HG03571 (cell line): Measurements from ENCODE around the gene PHYKPL.

Experiments used
- ATAC-seq: cut with Tn5 transposase; IDR thresholded peaks from one replicate; pipeline ENCODE4 v1.9.1; 2021; ENCODE audit not compliant: unreplicated experiment

Gene PHYKPL

DNA sequence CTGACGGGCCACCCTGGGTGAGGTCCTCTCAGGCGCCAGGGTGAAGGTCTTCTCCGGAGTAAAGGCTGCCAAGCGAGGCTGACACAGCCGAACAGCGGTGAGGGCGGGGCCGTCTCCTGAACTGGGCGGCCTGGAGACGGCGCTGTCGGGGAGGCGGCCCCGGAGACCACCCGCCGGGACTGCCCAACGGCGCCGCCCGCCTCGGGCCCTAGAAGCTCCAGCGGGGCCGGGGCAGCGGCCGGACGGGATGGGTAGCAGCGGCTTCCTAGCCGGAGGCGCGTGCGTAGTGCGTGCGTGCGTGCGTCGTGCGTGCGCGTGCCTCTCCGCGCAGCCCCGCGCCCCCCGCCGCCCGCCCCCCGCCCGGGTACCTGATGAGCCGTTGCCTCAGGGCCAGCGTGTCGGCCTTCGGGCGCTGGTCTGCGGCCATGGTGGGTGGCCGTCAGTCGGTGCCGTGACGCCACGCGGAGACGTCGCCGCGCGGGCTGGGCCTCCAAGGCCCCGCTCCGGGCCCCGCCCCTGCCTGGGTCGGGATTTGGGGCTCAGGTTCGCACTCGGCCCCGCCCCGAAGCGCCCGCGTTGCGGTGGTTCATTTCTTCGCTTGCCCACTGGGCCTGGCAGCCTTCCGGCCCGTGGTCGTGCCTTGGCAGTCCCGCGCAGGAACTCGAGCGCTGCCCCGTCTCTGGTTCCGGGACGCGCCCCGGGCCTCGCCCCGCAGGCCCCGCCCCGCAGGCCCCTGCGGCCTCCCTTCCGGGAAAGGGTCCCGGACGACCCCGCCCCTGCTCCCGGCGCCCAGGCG lies at the start of gene PHYKPL:
TSS of gene PHYKPL (minus strand) at position 679 of the 796 bp plus-strand sequence. CDS start at position 427, 252 bp downstream.
- ATAC-seq, result peak; percentile 63

DNA sequence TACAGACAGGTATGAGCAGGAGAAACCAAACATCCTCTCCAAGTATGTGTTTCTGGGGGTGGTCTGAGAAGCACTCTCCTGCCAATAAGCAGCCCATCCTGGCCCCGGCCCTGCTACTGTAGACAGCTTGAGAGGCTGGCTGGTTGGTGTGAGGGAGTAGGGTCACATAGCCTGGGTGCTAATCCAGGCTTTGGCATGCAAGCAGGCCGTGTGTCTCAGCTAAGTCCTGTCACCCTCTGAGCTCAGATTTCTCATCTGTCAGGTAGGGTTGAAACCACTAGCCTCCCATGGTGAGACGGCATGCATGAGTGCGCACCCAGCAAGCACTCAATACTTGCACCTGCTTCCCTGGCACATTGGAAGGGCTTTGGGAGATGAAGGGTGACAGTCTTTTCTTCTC lies 49.8 kb upstream of the PHYKPL start:
- ATAC-seq, result no peak

DNA sequence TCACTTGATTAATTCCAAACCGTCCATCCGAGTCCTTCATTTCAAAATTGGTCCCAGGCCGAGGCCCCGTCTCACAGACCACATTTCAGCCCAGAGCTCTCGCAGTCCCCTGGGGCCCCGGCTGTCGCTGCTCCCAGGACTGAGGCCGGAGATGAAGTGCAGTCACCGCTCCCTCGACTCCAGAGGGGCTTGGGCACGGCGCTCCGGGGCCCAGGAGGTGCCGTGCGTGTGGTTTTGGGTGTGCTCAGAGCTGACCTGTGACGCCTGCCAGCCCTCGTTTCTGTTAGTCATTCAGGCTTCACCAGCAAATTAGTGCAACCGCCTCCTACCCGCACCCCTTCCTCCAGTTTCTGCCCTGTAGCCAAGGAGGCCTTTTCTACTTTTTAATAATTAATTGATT lies 48.7 kb upstream of the PHYKPL start:
- no peak for ATAC-seq

DNA sequence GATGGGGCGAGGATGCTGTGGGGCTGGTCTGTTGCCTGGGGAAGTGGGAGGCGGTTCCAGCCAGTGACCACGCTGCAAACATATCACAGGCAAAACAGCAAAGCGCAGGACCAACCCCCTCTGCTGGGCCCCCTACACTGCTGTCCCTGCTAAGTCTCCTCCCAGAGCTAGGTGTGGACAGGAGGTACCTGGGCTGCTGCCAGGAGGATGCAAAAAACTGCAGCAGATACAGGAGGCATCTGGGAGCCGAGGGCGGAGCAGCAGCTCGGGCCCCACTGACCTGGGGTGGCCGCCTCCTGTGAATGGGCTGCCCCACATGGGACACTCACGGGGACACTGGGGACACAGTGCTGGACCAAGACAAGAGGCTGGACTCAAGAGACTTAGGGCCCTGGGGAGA lies 48.0 kb upstream of the PHYKPL start:
- ATAC-seq, result no peak

- no peak for ATAC-seq
Measured at GRCh38 chr5:178279723-178280438, 47.3 kb upstream of the PHYKPL start.

DNA sequence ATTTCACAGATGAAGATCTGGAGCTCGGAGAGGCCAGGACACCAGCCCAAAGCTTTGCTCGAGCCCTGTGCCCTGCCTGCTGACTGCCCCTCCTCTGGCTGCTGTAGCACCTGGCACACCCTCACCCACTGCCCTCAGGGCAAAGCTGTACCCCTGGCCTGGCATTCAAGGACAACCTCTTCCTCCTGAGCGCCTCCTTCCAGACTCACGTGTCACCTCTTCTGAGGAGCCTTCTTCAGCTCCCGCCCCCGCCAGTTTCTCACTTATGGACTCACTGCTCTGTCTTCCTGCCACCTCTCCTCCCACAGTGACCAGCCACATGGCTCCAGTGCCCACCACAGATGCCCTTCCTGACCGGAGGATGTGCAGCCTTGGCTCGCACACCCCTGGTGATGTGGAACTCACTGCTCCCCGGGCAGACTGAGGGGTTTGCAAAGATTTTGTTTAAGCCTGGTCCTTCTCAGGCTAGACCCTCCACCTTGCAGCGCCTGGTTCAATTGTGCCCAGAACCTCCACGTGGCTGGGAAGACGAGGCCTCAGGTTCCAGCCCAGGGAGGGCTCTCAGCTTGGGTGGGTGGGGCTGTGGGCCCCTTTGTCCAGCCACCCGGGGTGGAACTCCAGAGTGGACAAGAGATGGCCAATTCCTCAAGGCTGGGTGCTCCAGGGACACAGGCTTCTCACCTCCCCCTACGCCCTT lies 46.6 kb upstream of the PHYKPL start:
- ATAC-seq, result no peak

DNA sequence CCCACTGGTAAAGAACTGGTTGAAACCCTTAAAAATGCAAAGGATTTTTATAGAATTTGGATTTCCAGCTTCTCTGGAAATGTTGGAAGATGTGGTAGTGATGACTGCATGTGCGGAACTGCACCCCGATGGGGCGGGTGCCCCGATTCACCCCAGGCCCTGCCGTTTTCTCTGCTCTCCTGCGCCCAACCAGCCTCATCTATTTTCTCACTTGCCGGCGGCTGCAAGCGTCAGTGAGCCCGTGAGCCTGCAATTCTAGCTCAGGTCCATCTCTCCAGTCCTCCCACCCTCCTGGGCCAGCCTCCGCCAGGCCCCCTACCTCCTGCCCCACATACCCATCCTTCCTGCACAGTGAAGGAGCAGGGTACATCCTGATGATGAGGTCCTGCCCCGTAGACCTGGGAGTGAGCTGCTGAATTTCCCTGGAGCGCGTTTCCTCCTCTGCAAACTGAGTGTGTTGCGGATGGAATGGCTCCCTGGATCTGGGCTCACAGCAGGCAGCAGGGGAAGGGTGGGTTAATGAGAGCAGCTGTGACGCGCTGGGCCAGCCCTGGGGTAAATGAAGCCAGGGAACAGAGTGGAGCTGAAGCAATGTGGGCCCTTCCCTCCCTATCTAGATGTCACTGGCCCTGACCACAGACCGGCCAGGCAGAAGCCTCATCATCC lies 45.9 kb upstream of the PHYKPL start:
- no peak for ATAC-seq

DNA sequence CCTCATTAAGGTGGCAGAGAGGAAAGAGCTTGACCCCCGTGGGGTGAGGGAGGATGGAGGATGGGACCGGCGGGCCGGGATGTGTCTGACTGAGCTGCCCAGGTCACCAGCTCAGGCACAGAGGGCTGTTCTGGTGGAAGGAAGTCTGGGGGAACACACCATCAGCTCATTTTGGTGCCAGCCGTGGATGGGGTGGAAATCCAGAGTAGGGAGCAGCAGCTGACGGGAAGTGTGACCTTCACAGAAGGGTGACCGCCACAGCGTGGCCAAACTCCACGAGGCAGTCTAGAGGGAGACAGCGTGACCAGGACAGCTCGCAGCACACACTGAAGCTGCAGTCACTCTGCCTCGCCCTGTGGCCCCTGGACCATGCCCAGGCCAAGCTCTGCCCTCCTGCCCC lies 45.3 kb upstream of the PHYKPL start:
- no peak for ATAC-seq

GRCh38 chr5:178277346-178277745 lies 44.7 kb upstream of the PHYKPL start:
- ATAC-seq, result no peak

- no peak for ATAC-seq
Measured at GRCh38 chr5:178274781-178275537, 42.4 kb upstream of the PHYKPL start.

- ATAC-seq, result no peak
Measured at GRCh38 chr5:178273665-178274541, 41.3 kb upstream of the PHYKPL start.

DNA sequence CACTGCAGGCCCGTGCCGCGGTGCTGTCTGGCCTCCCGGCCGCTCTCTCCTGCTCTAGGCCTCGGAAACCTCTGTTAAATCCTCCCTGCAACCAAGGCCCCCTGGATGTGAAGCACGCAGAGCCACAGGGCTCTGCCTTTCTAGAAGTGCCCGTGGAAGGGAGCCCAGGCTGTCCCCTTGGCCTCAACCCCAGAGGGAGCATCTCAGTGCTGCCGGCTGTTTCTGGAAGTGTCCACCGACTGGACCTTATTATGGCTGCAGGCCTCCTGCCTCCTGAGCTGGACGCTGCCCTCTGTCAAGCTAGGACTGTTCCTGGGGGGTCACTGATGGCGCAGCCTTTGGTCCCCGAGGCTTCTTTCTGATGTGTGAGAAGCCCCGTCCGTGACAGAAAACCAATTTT lies 40.4 kb upstream of the PHYKPL start:
- ATAC-seq, result no peak

GRCh38 chr5:178272591-178272990 lies 40.0 kb upstream of the PHYKPL start:
- ATAC-seq, result no peak

DNA sequence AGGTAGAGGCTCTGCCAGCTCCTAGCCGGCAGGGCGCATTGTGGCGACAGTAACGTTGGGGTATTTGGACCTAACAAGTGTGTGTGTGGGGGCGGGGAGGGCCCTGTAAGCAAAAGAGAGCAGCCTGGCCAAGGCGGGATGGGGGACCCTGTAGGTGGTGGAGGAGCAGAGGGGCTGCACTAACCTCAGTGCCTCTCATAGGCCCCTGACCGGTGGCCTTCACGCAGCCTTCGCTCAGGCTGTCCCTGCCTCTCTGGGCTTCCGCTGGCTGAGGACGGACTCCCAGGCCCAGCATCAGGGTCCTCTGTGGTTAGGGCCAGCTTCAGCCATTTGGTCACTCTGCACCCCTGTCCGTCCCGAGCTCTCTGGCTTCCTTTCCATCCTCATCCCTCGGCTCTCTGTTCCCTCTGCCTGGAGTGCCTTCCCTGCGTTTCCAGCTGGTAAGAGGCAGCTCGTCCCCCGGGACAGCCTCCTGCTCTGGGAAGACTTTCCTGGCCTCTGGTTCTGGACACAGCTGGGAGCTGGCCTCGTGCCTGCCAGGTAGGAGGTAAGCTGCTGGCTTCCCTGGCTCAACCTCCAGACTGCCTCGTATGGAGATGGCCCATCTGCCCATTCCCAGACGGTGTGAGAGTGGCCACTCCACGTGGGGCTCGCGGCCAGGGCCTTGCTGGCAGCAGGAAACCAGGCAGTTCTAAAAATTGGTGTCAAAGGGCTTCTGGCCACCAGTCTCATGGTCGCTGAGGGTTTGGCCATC lies 39.3 kb upstream of the PHYKPL start:
- no peak for ATAC-seq

DNA sequence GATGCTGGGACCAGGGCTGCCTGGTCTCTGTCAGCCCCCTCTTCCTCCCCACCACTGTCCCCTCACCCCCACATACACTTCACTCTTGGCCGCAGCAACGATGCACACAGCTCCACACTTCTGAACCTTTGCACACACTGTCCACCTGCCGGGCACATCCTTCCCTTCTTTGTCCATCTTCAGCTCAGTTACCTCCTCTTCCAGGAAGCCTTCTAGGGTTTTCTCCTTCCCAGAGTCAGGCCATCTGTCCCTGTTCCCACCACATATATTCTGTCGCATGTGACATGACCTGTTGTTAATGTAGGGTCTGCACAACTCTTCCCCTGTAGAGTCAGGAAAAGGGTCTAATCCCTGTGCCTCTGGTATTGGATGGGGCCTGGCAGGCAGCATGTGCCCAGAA lies 38.6 kb upstream of the PHYKPL start:
- no peak for ATAC-seq

DNA sequence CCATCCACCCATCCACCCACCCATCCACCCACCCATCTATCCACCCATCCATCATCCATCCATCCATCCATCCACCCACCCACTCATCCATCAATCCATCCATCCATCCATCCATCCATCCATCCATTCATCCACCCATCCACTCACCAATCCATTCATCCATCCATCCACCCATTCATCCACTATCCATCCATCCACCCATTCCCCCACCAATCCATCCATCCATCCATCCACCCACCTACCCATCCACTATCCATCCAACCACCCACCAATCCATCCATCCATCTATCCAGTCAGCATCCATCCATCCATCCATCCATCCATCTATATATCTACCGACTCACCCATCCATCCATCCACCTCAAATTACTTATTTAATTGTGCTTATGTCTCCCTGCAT lies 36.9 kb upstream of the PHYKPL start:
- no peak for ATAC-seq

GRCh38 chr5:178267876-178268275 lies 35.3 kb upstream of the PHYKPL start:
- ATAC-seq, result no peak

DNA sequence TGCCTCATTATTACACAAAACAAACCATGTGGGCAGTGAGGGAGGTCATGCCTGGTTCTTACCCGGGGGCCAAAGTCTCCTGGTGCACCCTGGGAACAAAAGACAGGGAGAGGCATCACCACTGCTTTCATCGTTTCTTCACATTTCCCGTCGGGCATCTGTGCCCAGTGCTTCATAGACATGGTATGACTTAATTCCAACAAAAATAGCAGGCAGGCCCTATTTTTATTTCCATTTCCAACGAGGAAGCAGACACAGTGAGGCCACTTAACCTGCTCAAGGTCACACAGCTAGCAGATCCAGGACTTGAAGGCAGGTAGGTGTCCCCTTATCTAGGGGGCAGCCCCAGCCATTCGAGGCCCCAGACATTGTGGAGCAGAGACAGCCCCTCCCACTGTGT lies 34.6 kb upstream of the PHYKPL start:
- no peak for ATAC-seq

DNA sequence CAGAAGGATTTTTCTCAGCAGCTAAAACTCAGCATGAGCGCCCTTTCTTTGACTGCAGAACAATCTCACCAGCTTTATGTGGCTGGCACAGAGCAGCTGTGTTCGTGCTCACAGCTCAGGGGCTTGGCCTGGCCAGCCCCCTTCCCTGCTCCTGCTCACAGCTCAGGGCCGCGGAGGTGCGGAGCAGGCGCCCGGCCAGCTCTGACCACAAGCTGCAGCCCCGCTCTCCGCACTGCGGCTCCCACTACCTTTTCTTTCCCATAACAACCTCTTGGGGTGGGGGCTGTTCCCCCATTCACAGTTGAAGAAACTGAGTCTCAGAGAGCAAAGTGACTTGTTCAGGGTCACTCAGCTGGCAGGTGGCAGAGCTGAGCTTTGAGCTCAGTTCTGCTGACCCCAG lies 34.0 kb upstream of the PHYKPL start:
- no peak for ATAC-seq
